Effector CD8-positive, alpha-beta T cell (primary cell): ENCODE measurements around the gene RANGRF.
"Not testable (repeated sequence)": the region's sequence is repeated elsewhere in the genome, so short reads cannot be mapped to it uniquely, and the experiment has no call there.

Experiments used
- DNase-seq: peaks from one replicate; lab custom pipeline; 2025; lab: John Stamatoyannopoulos, UW
- total RNA-seq, 4 experiments: gene quantifications; one replicate each; lab custom pipeline; 2026; lab: John Stamatoyannopoulos, UW

Gene RANGRF
- 21.2 to 39.7 (median 26.4) reads per million in 4 experiments for total RNA-seq

GRCh38 chr17:8288336-8289102 is at the start of gene RANGRF:
Gene RANGRF, plus strand, starts transcription at chr17:8288670. Its CDS starts 119 bp downstream, at chr17:8288789.
- peak; percentile 71 for DNase-seq

- no peak for DNase-seq
Measured at GRCh38 chr17:8243827-8244226, 44.6 kb upstream of the RANGRF start.

GRCh38 chr17:8244768-8245167 is 43.7 kb upstream of the RANGRF start:
- no peak for DNase-seq

GRCh38 chr17:8248751-8249607 is 39.5 kb upstream of the RANGRF start, which contains the start of gene PFAS:
Gene PFAS, plus strand, starts transcription at chr17:8249289. Its CDS starts 4,649 bp downstream, at chr17:8253938.
- peak; percentile 93 for DNase-seq

- DNase-seq, result no peak
Measured at GRCh38 chr17:8249621-8250500, 38.6 kb upstream of the RANGRF start.

GRCh38 chr17:8251411-8251810 is 37.1 kb upstream of the RANGRF start:
- DNase-seq, result not testable (repeated sequence)

GRCh38 chr17:8253801-8254200 is 34.7 kb upstream of the RANGRF start:
- DNase-seq, result no peak

GRCh38 chr17:8254881-8255280 is 33.6 kb upstream of the RANGRF start:
- no peak for DNase-seq

GRCh38 chr17:8255499-8255898 is 33.0 kb upstream of the RANGRF start:
- no peak for DNase-seq

- DNase-seq, result no peak
Measured at GRCh38 chr17:8256291-8256690, 32.2 kb upstream of the RANGRF start.

- DNase-seq, result no peak
Measured at GRCh38 chr17:8256691-8257090, 31.8 kb upstream of the RANGRF start.

GRCh38 chr17:8257801-8258200 is 30.7 kb upstream of the RANGRF start:
- no peak for DNase-seq

GRCh38 chr17:8264320-8264719 is 24.1 kb upstream of the RANGRF start:
- DNase-seq, result no peak

- no peak for DNase-seq
Measured at GRCh38 chr17:8264836-8265542, 23.5 kb upstream of the RANGRF start.

GRCh38 chr17:8266648-8267479 is 21.6 kb upstream of the RANGRF start:
- DNase-seq, result no peak

GRCh38 chr17:8267480-8268147 is 20.9 kb upstream of the RANGRF start:
- DNase-seq, result no peak

GRCh38 chr17:8268550-8269298 is 19.7 kb upstream of the RANGRF start:
- no peak for DNase-seq

- no peak for DNase-seq
Measured at GRCh38 chr17:8272421-8272820, 16.0 kb upstream of the RANGRF start.

GRCh38 chr17:8273884-8274444 is 14.5 kb upstream of the RANGRF start:
- DNase-seq, result no peak
